GM19023 (cell line): ENCODE results near the gene FOXB1.

Experiments
- ATAC-seq: cut with Tn5 transposase; IDR thresholded peaks from one replicate; pipeline ENCODE4 v1.9.1; 2021; ENCODE audit warnings: mild to moderate bottlenecking, moderate library complexity; ENCODE audit not compliant: unreplicated experiment

FOXB1 gene

DNA sequence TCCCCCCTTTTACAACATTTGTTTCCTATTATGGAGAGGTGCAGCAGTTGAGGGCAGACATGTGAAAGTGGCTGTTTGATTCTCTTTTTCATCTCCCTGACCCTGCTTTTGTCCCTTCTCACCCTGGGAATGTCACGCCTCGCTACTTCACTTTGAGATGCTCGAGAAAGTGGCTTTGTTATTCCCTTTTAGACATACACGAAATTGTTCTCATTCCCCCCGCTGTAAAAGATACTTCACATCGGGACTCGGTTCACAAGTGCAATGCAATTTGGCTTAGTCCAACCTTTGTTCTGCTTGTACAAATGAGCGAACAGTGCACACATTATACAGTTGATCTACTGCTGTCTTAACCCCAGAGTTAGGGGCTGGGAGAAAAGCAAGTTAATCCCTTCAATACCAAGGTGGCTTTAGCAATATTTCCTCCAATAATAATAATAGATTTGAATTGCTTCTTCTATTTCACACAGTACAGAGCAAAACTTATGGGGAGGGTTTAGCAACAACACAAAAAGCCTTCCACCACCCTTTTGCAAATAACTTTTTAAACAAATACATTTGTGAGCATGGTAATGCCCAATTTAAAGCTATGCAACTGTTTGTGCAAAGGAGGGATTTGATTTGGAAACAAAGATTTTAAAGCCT is 5.7 kb upstream of the FOXB1 start:
- no peak for ATAC-seq

DNA sequence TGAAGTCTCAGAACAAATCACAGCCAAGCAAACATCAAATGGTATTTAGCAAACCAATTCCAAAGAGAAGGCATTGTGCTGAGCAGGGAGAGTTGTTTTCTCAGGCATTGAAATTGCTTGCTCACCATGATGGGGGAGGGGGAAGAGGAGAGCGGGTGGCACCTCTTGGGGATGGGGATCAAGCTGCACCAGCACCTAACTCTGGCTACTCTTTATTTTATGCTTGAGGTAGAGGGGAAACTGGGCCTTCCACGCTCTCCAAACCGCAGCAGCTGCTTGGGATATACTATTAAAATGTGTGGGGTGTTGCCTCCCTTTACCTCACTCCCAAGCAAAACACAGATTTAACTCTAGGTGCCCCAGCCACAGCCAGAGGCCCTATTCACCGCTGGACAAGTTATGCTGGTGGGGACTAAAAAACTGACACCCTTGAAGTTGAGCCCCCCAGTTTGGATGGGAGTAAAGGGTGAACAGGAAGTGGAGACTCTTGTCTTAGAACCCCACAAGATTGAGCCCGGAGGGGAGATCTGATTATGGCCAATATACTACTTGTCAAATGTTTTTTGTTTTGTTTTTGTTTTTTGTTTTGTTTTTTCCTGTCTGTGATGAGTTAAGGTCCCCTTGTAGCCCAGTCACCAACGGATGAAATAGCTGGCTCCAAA is 5.0 kb upstream of the FOXB1 start:
- ATAC-seq: no peak

DNA sequence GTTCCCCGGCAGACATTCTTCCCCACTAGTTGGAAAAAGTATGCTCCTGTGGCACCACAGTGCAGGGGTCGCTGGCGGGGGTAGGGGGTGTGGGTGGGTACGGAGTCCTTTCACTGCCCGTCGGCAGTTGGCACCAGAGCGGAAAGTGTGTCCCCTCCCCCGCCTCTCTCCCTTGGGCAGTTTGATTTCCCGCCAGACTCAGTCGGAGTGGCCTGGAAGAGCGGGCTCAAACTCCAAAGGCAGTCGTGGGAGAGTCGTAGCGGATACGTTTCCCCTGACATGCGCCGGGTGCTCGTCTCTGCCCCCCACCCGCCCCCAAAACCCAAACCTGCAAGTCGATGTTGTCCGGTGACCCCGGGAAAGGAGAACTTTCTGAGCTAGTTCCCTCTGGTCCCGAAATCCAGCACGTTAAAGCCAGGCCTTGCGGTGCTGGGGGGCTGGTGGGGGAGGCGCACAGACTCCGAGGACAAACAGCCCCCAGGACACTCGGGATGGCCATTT is 4.4 kb upstream of the FOXB1 start:
- no peak for ATAC-seq

DNA sequence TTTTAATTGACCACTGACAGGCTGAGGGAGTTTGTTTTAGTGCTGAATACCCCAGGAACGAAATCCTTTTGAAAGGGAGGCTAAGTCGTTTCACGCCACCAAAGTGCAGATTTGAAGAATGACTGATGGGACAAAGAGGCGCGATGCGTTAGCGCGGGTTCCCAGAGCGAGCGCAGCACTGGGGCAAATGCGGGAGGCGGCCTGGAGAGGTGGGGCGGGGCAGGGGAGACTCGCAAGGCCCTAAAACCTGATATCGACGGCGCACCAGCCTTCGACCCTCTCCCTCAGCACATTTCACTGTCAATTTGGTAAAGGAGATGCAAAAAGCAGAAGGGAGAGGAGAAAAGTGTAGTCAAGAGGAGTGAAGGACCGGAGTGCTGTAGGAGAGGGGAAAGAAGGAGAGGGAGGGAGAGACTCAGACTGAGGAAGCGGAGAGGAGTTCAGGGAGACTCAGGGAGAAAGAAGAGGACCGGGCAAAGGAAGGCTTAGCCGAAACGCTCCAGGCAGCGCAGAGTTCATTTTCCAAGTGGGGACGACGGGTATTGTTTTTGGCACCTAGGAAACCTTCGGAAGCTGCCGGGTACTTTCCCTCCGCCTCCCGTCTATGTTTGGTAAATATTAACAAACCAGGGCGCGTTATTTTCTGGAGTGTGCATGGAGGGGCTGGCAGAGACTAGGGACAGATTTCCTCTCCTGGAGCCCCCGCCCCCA is 3.8 kb upstream of the FOXB1 start:
- no peak for ATAC-seq

DNA sequence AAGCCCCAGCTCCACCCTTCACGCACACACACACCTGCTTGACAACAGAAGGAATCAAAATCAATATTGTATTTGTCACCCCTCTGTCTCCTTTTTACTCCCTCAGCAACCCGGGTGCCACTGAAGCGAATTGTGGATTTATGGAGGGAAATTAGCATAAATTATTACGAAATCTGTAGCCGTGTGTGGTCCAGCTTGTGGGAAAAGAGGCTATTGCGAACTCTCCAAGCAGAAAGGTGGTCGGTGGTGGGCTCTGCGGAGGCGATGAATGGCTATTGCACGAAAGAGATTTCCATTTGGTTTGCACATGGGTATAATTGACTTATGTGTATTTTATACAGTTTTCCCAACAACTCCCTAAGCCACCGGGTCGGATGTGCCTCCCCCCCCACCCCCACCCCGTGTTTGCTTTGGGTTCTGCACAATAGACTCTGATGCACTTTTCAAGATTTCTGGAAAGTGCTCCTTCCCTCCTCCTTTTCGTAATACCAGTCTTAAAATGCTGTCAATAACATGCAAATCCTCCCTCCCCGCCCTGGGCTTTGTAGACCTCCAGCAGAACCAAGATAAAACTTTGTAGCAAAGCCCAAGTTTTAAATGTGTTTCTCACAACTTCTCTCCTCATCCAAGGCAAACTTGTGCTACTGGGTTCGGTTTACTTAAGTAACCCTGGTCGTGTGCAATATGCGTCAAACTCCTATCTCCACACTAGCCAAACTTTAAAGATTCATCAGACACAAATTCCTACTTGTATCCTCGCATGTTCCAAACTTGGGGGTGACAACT is 3.1 kb upstream of the FOXB1 start:
- ATAC-seq: no peak

DNA sequence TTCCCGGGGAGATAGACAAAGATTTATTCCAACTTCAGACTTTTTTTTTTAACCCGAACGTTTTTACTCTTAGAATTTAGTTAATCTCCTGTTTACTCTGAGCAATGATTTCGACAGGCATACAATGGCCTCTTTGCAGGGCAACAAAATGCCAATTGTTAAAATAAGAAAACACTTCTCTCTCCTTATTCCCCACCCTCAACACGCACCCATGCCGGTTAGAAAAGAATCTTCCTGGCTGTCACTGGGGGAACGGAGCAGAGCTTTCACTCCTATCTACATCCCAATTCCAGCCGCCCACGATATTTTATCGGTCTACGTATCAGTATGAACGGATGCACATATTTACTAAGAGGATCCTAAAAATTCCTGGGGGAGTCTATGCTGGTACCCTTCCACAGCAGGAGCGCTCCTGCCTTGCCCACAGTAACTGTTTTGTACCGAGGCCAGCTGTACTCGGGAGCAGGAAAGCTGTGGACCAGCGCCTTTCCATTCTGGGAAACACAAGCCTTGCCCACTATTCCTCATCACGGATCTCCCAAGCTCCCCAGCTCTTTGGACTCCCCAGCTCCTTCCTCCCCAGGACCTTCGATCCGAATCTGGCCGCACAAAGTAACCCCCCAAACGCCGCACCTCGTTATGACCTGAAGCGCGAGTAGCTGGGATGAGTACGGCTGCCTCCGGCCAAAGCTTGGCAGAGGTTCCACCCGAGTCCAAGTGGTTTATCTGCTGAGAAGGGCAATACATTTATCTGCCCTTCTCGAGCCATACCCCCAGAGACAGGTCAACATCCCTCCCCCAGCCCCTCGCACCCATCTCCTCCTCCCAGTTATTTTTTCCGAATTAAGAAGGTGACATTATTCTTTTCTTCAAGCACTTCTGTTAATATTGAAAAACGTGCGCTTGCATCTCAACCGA is 2.2 kb upstream of the FOXB1 start:
- ATAC-seq: no peak

DNA sequence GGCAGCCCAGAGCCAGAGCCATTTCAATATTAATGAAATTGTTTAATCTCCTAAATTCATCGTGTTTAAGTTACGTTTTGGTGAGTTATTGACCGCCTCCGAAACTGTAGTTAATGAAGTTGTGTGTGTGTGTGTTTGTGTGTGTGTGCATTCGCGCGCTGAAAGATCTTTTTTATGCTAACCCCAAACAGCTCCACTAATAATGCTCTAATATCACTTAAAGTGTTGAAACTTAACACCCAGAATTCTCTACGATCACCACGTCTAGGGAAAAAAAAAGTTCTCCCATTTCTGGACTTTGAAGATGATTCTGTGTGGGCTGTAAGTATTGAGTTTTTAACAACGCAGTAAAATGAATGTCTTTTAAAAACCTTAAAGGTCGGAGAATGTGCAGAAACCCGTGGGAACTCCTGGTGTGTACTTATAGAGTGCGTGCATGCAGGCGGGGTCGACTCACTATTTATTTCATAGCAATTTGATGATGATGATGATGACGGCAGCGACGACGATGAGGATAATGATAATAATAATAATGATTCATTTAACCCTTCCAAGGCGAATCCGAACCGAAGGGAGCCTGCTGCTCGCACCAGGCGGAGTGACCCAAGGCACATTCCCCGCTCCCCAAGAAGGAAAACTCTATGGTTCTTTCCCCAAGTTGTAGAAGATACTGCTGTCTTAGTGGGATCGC is 1.4 kb upstream of the FOXB1 start:
- no peak for ATAC-seq

DNA sequence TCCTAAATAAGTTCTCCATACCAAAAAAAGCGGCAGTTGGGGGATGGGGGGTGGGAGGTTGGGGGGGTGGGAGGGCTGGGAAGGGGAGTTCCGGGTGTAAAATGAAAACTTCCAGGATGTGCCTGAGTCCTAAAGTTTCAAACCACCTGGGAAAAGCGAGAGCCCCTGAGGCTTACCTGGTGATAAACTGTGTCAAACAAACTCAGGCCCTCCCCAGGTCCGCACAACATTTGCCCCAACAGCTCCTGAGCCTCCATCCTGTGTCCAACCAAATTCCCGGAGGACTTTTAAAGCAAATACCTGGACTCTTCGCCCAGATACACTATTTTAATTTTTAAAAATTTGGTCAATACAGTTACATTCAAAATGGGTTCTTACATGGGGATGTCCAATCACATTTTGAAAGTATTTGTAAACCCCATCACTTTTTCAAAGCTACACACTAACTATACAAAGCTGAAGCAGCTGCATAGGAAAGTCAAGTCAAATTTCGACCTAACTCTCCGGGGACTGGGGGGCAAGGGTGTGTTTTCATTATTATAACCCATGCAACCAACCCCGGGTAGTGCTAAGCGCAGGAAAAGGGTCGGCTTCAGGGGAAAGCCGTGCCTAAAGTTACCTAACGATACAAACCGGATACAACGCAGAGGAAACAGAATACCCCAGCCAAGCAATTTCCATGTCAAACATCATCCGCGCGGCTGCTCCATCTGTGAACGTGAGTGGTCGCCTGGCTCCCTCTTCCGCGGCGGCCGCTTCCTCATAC is 685 bp upstream of the FOXB1 start:
- no peak for ATAC-seq

DNA sequence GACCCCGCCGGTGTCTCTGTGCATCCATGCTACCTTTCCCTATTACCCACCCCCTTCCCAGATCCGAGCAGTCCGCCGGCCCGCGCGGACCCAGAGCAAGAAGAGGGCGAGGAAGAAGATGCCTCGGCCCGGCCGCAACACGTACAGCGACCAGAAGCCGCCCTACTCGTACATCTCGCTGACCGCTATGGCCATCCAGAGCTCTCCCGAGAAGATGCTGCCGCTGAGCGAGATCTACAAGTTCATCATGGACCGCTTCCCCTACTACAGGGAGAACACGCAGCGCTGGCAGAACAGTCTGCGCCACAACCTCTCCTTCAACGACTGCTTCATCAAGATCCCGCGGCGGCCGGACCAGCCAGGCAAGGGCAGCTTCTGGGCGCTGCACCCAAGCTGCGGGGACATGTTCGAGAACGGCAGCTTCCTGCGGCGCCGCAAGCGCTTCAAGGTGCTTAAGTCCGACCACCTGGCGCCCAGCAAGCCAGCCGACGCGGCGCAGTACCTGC is 788 bp downstream of the FOXB1 start:
- no peak for ATAC-seq

DNA sequence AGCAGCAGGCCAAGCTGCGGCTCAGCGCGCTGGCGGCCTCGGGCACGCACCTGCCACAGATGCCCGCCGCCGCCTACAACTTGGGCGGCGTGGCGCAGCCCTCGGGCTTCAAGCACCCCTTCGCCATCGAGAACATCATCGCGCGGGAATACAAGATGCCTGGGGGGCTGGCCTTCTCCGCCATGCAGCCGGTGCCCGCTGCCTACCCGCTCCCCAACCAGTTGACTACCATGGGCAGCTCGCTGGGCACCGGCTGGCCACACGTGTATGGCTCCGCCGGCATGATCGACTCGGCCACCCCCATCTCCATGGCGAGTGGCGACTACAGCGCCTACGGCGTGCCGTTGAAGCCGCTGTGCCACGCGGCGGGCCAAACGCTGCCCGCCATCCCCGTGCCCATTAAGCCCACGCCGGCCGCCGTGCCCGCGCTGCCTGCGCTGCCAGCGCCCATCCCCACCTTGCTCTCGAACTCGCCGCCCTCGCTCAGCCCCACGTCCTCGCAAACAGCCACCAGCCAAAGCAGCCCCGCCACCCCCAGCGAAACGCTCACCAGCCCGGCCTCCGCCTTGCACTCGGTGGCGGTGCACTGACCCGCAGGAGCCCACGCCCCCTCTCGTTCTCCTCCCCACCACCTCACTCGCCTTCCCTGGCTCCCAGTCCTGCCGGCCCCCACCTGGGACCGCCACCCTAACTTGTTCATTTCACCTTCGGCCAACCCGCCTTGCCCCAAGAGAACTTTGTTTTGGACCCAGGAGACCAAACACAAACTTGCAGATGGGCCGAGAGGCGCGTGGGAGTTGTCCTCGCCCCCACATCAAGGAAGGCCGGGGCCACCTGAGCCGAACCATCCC is 1.5 kb downstream of the FOXB1 start:
- ATAC-seq: no peak

DNA sequence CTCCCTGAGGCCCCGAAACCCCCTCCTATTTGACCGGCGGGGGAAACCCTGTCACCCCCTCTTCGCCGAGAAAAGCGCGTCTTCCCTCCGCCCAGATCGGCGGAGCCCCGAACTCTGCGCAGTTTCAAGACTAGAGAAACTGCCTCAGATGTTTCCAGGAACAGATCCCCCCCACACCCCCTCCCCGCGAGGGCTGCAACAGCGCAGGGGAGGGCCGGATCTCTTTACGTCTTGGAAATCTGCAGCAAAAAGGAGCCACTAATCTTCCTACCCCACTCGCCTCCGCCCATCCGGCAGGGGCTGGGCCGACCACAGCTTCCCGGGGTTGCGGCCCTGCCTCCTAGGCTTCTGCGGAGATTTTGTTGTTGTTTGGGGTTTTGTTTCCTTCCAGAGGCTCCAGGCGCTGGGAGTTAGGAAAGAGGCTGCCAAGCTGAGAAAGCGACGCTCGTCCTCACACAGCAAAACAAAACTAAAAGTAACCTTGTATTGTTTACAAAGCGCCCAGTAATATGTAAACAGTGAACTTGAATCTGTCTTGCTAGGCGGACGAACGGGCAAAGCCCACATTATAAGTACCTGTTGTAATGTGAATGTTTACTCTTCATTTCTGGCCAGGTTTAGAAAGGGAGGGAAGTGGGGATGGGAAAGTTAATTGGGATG is 2.2 kb downstream of the FOXB1 start:
- ATAC-seq: no peak

DNA sequence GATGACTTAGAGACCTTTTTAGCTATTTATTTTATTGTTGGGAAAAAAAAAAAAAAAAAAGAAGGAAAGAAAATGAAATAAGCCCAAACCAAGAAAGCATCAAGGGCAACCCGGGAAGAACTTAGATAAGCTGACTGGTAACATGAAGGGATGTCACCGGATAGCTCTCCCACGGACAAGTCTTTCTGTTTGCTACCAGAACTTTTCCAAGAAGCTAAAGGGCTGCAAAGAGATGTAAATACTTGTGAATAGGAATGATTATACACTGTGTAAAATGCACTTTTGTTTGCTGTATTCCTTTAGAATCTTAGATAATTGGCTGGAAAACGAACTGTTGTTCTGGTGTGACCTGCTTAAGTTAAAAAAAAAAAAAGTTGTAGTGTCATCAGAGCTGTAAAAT is 2.8 kb downstream of the FOXB1 start:
- ATAC-seq: no peak

DNA sequence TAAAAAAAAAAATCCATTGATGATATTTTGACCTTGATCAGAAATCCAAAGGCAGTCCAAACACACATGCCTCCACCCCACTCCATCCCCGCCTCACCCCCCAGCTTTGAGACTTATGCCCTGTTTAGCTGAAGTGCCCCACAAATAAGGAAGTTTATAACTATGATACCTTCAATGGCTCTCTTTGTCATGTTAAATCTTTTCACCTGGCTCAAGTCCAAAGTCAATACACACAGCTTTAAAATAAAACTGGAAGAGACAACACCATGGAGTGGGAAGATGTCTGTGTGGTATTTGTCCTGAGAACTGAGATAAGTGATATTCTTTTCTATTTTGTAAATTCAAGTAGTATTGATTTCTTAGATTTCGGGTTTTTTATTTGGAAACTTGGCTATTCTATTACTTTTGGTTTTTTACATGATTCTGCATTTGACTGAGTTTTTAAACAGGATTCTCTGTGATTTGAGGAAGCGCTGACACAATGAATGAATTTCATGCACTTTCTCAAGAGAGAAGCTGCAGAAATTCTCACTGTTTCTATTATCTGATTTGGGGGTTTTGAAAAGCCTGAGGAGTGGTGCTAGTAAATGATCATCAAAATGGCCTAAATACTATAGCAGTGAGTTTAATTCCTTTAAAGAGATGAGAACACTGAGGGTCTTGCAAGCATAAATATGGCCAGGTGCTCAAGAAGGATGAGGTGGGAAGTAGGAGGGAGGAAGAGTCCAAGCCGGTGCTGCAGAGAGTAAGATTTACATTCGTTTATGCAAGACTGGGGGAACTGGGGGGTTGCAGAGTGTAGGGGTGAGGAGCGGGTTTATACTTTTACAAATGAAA is 5.2 kb downstream of the FOXB1 start:
- no peak for ATAC-seq

DNA sequence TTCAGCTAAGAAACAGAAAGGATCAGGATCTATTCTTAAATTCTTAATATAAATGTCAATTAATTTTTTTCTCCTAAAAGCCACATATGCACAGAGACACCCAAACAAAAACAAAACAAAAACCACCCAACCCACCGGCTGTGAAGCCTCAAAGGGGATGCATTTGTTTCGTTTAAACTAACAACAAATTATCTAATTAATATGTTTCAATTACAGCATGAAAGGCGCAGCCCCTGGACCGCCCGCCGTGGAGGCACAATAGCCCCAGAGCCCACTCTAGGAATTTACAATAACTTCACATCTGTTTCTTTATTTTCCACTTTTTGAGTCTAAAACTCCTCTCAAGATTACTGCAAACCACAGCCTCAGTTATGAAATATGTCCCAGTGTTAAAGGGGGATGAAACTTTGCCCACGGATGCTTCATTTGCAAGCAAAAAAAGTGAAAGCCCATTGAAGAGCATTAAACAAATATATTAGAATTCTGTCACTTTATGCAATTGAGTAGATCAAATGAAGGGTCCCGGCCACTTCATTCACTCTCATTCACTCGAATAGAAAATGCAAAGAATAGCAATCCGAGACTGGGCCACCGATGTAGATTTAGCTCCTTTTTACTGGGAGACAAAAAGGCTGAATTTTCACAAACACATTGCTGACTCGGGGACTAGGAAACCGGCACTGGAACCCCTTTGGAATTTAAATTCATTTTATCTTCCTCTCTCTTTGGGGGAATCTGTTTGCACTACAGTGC is 6.0 kb downstream of the FOXB1 start:
- no peak for ATAC-seq

DNA sequence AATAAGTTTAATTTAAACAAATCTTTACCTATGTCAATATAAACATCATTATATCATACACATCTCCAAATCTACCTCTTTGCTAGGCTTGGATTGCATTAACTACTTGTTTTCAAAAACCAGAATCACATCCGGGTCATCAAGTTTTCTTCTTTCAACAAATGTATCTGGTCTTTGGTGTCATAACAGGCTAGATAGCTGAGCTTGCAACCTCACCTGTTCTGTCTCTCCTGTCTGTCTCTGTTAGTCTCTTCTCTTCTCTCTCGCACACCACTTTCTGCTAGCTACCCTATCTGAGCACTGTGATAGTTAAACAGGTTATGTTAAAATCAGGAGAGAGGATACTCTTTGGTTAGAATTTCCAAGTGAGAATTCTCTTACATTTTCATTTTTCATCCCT is 6.7 kb downstream of the FOXB1 start:
- no peak for ATAC-seq

DNA sequence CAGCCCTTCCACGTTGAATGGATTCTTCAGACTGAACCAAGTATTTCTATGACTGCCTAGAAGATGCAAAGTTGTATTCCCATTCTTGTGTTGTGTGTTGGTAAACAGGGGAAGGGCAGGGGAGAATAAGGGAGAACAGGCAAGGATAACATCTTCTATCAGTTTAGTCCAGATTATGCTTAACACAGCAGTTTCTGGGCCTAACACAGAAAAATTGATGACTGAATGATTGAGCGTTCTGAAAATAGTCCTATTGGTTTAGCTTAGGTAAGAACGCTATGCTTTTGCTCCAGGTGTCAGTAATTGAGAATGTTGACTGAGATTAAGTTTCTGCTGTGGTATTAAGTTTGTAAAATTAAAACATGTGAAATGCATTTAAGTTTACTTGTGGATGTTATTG is 8.6 kb downstream of the FOXB1 start:
- no peak for ATAC-seq
